Motor neuron (in vitro differentiated cells): ENCODE data around the gene GALE. TPM values are rescaled to one million over a fixed set of nuclear protein-coding genes. Genes with fewer than 3 reads are reported as not detected.
A peak's percentile ranks its signal among the peaks of the same experiment; 100 is the strongest.

Source experiments
- ATAC-seq, 8 experiments: fragments of 200-7000 bp; cut with Tn5 transposase; replicated peaks in 6 of 8; 2 replicates each; pipeline ENCODE4 v1.8.0; 2021; ENCODE audit warnings: mild to moderate bottlenecking in 8 of 8, moderate library complexity in 8 of 8
- H3K27ac ChIP-seq, 2 donors: fragments of 250-450 bp; sonication (Bioruptor Pico); 2 replicates each; pipeline ENCODE4 v1.9.0; 2021; ENCODE audit warnings: antibody characterized with exemption in 2 of 2, mild to moderate bottlenecking in 2 of 2, moderate library complexity in 1 of 2
- H3K4me1 ChIP-seq, 2 donors: fragments of 250-450 bp; sonication (Bioruptor Pico); replicated peaks in 1 of 2; 2 replicates each; pipeline ENCODE4 v1.6.1; 2021; ENCODE audit warnings: antibody characterized with exemption in 2 of 2, mild to moderate bottlenecking in 2 of 2, moderate library complexity in 1 of 2
- H3K4me3 ChIP-seq, 5 donors: fragments of 250-450 bp; sonication (Bioruptor Pico); 2 replicates each; pipeline ENCODE4 v1.9.0; 2021; ENCODE audit warnings: antibody characterized with exemption in 5 of 5, mild to moderate bottlenecking in 5 of 5, moderate library complexity in 4 of 5
- WGBS, 10 experiments: fragments of 450-650 bp; shearing (Covaris generic); methylation state at CpG; one replicate each; pipeline ENCODE4 v1.0.0; 2022; 5-methylcytosine and 5-hydroxymethylcytosine counted together
- in situ Hi-C, 9 experiments: fragments of 400-800 bp; cut with MboI; loops; one replicate each; pipeline ENCODE4 v1.15.0; 2021; ENCODE audit warnings: low sequenced_read_pairs in 9 of 9, low pct_unique_long_range_greater_than_20kb in 2 of 9; ENCODE audit not compliant: unreplicated experiment in 9 of 9
- total RNA-seq, 8 experiments: library from RNA; unstranded; fragments of 300-600 nt; gene quantifications; 2 replicates each; pipeline versions ENCODE4 v1.2.3 to v1.2.4, GENCODE V29; 2022

Gene GALE
- total RNA-seq, 8 experiments from 2014 or later = 18.2 to 57.1 (median 44.3) TPM

- Histone ChIP-seq H3K4me3 (peak within 1 kb of the TSS; percentile 67 to 90 (median 88)), H3K27ac (peak within 1 kb of the TSS; percentile 74 to 83), H3K4me1 (peaks cover 6 to 7% of the 10 kb centered on the region in 2 donors)
- in situ Hi-C loops = no loop called here
- peak; percentile 93 to 98 (median 96) for ATAC-seq
- WGBS, 10 experiments = 0 to 12% (median 0%) methylated on average over 1 to 9 of the region's 42 CpGs; no CpG with 5 or more reads in 4 of the 10 experiments
These were observed 24.7 kb upstream of the GALE start, which contains the start of gene HMGCL for GRCh38 chr1:23825076-23825761. Gene HMGCL, minus strand, starts transcription at chr1:23825429. Its CDS starts 14 bp downstream, at chr1:23825415.

DNA sequence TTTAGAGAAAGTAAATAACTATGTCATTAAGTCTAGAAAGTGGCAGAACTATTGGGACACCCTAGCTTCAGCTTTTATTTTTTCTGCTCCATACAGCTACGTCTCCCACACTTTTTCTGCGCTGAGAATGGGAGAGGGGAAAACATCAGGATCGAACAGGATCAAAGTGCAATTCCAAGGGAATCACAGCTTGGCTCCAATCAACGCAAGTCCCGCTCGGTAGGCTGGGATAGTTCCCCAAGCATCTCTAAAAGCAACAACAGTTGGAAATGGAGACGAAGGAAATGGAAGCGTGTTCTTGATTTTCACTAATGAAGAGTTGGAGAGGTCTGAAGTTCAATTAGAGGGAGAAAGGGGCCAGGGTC is 24.1 kb upstream of the GALE start:
- ATAC-seq = no peak

DNA sequence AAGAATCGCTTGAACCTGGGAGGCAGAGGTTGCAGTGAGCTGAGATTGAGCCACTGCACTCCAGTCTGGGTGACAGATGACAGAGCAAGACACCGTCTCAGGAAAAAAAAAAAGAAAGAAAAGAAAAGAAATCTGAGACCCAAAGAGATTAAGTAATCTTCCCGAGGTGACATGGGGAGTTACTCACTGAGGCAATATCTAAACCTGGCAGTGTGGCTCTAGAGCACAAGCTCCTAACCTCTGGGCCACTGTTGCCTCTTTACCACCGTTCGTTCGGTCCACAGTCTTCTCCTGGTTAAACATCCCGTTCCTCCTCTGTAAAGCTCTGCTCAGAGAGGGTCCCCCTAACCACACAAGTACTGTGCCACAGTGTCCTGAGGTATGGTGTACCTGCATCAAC is 23.2 kb upstream of the GALE start:
- no peak overlapping the region for H3K27ac ChIP-seq
- peaks cover 6 to 7% of the 10 kb centered on the region in 2 donors for H3K4me1 ChIP-seq
- WGBS, 10 experiments = 60 to 100% (median 77%) methylated on average over 1 to 7 of the region's 7 CpGs; no CpG with 5 or more reads in 2 of the 10 experiments
- no peak overlapping the region for H3K4me3 ChIP-seq
- in situ Hi-C loops = no loop called here
- no peak for ATAC-seq

More for the DNA sequence above, 24.1 kb upstream of the GALE start:
- H3K27ac ChIP-seq = peak overlapping the region; percentile 74 to 83
- peaks cover 6 to 7% of the 10 kb centered on the region in 2 donors for H3K4me1 ChIP-seq
- H3K4me3 ChIP-seq = peak overlapping the region; percentile 67 to 90 (median 88)
- in situ Hi-C loops = no loop called here
- 0 to 4% (median 2%) methylated on average over 1 to 8 of the region's 8 CpGs; no CpG with 5 or more reads in 2 of the 10 experiments for WGBS, 10 experiments

DNA sequence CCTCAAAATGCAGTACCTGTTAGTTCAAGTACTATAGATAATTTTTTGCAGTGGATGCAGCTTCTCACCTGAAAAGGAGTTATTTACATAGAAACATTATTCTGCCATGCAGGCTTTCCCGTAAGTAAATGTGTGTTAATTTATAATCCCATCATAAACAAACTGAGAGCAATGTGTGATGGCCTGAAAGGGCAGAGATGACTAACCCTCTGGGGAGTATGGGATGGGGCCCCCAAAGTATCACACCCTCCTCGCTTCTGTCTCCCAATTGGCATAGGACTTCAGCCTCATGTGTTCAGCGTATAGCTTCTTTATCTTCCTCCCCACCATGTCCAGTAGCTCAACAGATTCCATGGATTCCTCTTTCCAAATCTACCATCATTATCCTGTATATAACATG is 17.1 kb upstream of the GALE start:
- 85 to 100% (median 93%) methylated on average over 1 to 3 of the region's 3 CpGs; no CpG with 5 or more reads in 1 of the 10 experiments for WGBS, 10 experiments
- H3K4me1 ChIP-seq = no peaks in the 10 kb centered on the region
- in situ Hi-C loops = no loop called here
- no peak overlapping the region for H3K27ac ChIP-seq
- no peak overlapping the region for H3K4me3 ChIP-seq
- ATAC-seq = no peak

- peak in 1 of 8 experiments; percentile 73 for ATAC-seq
- Histone ChIP-seq H3K4me1 (no peaks in the 10 kb centered on the region), H3K4me3 (no peak overlapping the region), H3K27ac (no peak overlapping the region)
- in situ Hi-C loops = no loop called here
These were observed 16.4 kb upstream of the GALE start for GRCh38 chr1:23816906-23817305.

GRCh38 chr1:23816361-23816760 is 15.8 kb upstream of the GALE start:
- Histone ChIP-seq H3K4me3 (no peak overlapping the region), H3K4me1 (no peaks in the 10 kb centered on the region), H3K27ac (no peak overlapping the region)
- in situ Hi-C loops = no loop called here
- ATAC-seq = no peak
- WGBS, 10 experiments = 80 to 100% (median 100%) methylated on average over 1 to 3 of the region's 3 CpGs; no CpG with 5 or more reads in 3 of the 10 experiments

DNA sequence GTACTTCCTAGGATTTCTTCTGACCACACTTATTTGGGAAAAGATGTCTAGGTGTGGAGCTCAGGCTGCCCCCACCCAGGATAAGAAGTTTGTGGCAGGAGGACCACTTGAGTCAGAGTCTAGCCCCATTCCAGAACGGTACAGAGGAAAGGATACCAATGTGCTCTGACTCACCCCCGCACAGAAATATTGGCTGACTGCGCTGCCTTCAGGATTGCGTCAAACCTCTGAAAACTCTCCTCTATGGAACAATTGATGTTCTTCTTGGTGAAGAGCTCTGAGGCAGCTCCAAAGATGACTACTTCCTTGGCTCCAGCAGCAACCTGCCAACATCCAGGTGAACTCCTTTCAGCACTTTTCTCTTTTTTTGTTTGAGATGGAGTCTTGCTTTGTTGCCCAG is 13.5 kb upstream of the GALE start:
- H3K27ac ChIP-seq = no peak overlapping the region
- ATAC-seq = no peak
- 84 to 100% (median 93%) methylated on average over 2 to 4 of the region's 4 CpGs; no CpG with 5 or more reads in 3 of the 10 experiments for WGBS, 10 experiments
- in situ Hi-C loops = no loop called here
- H3K4me3 ChIP-seq = no peak overlapping the region
- H3K4me1 ChIP-seq = no peaks in the 10 kb centered on the region

DNA sequence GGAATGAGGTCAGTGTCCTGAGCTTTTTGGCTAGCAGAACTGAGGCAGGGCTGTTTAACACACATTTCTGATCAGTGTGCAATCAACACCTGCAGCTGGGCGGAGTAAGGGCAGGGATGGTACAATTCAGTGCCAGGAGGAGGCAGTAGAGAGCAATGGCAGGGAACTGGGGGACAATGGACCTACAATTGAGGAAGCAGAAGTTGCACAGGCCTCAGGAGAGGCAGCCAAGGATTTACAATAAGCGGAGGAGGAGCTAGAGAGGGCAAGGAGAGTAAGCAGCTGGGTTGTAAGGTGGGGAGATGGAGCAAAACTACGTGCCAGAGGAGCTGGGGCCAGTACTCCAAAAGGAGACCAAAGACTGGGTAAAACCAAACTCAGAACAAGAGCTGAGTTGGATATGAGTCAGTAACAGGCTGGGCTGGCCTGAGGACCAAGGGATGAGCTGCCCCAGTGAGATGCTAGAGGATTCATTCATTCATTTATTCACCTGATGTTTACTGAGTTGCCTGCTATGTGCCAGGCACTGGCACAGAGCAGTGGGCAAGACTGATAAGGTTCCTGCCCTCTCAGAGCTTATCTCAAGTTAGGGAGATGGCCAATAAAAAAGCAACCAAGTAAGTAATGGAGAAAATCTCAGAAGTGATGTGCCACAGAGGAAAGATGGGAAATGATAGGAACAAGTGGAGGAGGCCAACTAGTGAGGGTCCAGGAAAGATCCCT is 10.4 kb upstream of the GALE start:
- H3K4me3 ChIP-seq = no peak overlapping the region
- H3K4me1 ChIP-seq = no peaks in the 10 kb centered on the region
- in situ Hi-C loops = no loop called here
- no peak overlapping the region for H3K27ac ChIP-seq
- 20 to 92% (median 68%) methylated on average over 1 to 3 of the region's 3 CpGs; no CpG with 5 or more reads in 2 of the 10 experiments for WGBS, 10 experiments
- peak in 5 of 8 experiments; percentile 22 to 75 (median 36) for ATAC-seq

- 0 to 72% (median 53%) methylated on average over 1 to 5 of the region's 6 CpGs; no CpG with 5 or more reads in 3 of the 10 experiments for WGBS, 10 experiments
- peak in 7 of 8 experiments; percentile 19 to 92 (median 48) for ATAC-seq
- Histone ChIP-seq H3K27ac (no peak overlapping the region), H3K4me1 (no peaks in the 10 kb centered on the region), H3K4me3 (no peak overlapping the region)
- in situ Hi-C loops = no loop called here
These were observed 9.2 kb upstream of the GALE start for GRCh38 chr1:23809751-23810171.

GRCh38 chr1:23807453-23807852 is 6.9 kb upstream of the GALE start:
- Histone ChIP-seq H3K4me1 (no peaks in the 10 kb centered on the region), H3K27ac (no peak overlapping the region), H3K4me3 (no peak overlapping the region)
- 72 to 100% (median 90%) methylated on average over 1 to 3 of the region's 3 CpGs; no CpG with 5 or more reads in 3 of the 10 experiments for WGBS, 10 experiments
- peak in 2 of 8 experiments; percentile 32 to 43 for ATAC-seq
- in situ Hi-C loops = no loop called here

DNA sequence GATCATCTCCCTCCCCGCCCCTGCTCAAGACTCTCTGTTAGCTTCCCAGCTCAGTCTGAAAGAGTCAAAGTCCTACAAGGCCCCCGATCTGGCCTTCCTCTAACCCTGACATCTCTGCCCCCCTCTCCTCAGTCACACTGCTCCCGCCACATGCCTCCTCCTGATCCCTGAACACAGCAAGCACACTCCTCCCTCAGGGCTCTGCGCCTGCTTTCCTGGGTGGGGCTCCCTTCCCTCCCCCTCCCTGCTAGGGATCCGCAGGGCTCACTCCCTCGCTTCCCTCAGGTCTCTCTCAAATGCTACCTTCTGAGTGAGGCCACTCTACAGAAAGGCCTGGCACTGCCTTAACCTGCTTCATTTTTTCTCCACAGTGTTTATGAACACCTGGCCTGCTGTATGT is 5.7 kb upstream of the GALE start:
- H3K4me1 ChIP-seq = peaks cover 6% of the 10 kb centered on the region in 2 donors
- peak in 3 of 8 experiments; percentile 18 to 54 (median 31) for ATAC-seq
- no peak overlapping the region for H3K27ac ChIP-seq
- WGBS, 10 experiments = 40 to 100% (median 85%) methylated on average over 1 to 6 of the region's 6 CpGs; no CpG with 5 or more reads in 3 of the 10 experiments
- no peak overlapping the region for H3K4me3 ChIP-seq
- in situ Hi-C loops = no loop called here

DNA sequence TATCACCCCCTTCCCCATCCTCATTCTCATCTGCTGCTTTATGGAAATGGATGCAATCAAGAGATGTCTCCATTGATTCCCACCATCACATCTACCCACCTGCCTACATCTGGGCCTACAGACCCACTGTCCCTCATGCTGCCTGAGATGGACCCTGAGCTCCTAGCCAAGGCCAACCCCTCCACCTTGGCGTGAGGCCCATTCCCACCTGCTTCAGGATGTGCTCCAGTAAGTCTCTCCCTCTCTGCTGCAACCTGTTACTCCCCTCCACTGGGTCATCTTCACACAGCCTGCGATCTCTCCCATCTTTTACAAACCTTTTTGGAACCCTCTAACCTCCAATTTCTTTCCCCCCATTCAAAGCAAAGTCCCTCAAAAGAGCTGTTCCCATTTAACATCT is 4.5 kb upstream of the GALE start:
- Histone ChIP-seq H3K27ac (no peak overlapping the region), H3K4me3 (no peak overlapping the region), H3K4me1 (peaks cover 6% of the 10 kb centered on the region in 2 donors)
- WGBS, 10 experiments = 50 to 100% (median 92%) methylated on average over 1 to 2 of the region's 2 CpGs; no CpG with 5 or more reads in 1 of the 10 experiments
- in situ Hi-C loops = no loop called here
- ATAC-seq = no peak

DNA sequence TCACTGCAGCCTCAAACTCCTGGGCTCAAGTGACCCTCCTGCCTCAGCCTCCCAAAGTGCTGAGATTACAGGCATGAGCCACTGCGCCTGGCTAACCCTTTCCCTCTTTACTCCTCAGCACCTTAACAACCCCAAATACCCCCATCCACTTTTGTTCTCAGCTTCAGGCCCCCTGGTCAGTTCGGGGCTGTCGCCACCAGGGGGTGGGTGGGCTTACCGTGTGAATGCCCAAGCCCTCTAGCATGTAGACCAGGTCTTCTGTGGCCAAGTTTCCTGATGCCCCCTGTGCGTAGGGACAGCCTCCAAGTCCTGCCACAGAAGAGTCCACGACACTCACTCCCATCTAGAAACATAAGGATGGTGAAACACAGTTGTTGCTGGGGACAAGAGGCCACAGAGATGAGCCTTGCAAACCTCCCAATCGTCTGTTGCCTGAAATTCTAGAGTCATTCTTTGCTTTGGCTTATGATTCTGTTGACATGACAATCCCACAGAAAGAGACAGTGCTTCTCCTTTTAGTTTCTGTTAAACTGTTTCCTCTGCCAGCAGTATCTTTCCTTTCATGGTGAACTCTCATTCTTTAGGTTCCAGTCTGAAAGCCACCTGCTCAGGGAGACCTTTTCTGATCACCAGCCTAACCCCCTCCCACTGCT is 3.8 kb upstream of the GALE start:
- H3K27ac ChIP-seq = no peak overlapping the region
- no peak overlapping the region for H3K4me3 ChIP-seq
- no peak for ATAC-seq
- 71 to 90% (median 85%) methylated on average over 1 to 4 of the region's 7 CpGs; no CpG with 5 or more reads in 3 of the 10 experiments for WGBS, 10 experiments
- peaks cover 10% of the 10 kb centered on the region in 2 donors for H3K4me1 ChIP-seq
- in situ Hi-C loops = no loop called here
